Pons (tissue), 1 donor: ENCODE measurements around the gene CIDEC.
A peak's percentile ranks its signal among the peaks of the same experiment; 100 is the strongest.
"Not testable (repeated sequence)": the region's sequence is repeated elsewhere in the genome, so short reads cannot be mapped to it uniquely, and the experiment has no call there.

Source experiments
- DNase-seq: peaks from one replicate; pipeline ENCODE4 v3.0.0-alpha.2; 2016; ENCODE audit warnings: low spot score

Gene CIDEC

DNA sequence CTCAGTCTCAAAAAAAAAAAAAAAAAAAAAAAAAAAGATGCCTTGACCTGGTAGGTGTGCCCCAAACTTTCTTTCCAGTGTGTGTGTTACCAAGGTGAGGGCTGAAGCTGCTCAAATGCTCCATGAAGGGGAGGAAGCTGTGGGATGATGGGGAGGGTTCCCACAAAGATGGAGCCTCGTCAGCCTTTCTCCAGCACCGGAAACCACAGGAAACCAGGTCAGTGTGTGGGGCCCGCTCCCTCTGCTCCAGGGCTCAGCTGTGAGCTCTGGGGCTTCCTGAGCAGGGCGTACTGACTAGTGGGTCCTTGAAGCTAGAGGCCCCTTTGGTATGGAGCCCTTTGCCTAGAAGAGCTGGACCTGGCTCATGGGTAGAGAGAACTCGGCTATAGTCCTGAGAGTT, 21.9 kb upstream of the CIDEC start:
- no peak for DNase-seq

DNA sequence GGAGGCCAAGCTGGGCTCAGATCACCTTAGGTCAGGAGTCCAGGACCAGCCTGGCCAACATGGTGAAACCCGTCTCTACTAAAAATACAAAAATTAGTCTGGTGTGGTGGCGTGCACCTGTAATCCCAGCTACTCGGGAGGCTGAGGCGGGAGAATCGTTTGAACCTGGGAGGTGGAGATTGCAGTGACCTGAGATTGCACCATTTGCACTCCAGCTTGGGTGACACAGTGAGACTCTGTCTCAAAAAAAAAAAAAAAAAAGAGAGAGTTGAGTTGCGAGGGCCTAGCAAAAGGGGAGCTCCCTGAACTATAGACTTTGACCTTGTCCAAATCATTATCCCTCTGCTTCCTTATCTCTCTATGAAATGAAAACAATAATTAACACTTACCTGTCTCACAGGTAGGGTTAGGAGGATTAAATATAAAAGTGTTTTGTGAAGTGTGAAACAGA, 20.9 kb upstream of the CIDEC start:
- not testable (repeated sequence) for DNase-seq

DNA sequence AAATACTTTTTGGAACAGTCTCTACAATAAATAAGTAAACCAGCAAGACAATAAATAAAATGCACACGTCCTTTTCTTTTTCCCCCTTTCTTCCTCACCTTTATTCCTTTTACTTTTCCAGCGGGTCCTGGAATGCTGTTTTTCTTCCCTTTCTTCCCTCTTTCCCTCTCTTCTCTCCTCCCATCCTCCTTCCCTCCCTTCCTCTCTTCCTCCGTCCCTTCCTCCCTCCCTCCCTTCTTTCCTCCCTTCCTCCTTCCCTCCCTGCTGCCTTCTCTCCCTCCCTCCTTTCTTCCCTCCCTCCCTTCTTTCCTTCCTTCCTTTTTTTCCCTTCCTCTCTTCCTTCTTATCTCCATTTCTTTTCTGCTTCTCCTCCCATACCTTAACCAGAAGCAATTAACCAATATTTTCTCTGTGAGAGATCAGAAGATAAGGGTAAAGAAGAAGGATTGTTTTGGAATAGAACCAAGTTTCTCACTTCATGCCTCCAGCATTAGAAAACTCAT, 19.3 kb upstream of the CIDEC start:
- DNase-seq = no peak

- DNase-seq = no peak
Measured at GRCh38 chr3:9898467-9899241, 18.6 kb upstream of the CIDEC start.

- DNase-seq = no peak
Measured at GRCh38 chr3:9897408-9898372, 17.6 kb upstream of the CIDEC start.

DNA sequence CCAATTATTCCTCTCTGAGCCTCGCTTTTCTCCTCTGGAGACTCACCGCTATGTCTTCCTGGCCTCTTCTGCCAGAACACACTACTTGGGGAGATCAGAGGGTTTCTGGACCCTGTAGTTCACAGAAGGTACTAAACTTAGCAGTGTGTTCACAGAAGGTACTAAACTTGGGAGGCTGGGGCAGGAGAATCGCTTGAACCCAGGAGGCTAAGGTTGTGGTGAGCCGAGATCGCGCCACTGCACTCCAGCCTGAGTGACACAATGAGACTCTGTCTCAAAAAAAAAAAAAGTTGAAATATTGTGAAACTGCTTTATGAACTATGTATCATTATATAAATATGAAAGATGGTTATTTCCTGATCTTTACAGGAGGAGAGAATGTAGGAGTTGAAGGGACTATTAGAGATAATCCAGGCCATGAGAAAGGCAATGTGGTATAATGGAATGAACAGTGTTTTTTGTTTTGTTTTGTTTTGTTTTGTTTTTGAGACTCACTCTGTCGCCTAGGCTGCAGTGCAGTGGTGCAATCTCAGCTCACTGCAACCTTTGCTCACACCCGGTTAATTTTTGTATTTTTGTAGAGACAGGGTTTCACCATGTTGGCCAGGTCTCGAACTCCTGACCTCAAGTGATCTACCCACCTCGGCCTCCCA, 16.8 kb upstream of the CIDEC start:
- DNase-seq = not testable (repeated sequence)

DNA sequence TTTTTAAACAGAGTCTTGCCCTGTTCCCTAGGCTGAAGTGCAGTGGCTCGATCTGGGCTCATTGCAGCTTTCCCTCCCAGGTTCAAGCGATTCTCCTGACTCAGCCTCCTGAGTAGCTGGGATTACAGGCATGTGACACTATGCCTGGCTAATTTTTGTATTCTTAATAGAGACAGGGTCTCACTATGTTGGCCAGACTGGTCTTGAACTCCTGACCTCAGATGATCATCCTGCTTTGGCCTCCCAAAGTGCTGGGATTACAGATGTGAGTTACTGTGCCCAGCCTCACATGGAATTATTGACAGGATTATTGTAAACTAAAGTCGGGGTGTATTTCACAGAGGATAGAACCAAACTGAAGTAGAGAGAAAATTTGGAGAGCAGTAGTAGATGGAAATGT, 15.7 kb upstream of the CIDEC start:
- not testable (repeated sequence) for DNase-seq

DNA sequence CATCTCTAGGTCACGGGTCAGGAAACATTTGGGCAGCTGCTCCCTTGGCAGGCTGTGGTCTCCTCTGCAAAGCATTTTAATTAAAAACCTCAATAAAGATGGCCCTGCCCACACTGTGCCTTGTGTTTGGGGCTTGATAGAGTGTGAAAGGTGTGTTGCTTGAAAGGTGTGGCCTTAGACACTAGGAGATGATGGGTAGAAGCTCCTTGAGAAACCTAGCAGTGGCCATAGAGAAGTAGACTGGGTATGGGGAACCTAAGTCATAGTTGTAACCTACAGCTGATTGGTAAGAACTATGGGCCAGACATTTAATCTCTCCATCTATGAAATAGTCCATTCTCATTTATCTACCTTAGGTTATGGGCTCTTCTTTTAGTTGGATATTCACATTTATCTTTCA, 13.7 kb upstream of the CIDEC start:
- no peak for DNase-seq

DNA sequence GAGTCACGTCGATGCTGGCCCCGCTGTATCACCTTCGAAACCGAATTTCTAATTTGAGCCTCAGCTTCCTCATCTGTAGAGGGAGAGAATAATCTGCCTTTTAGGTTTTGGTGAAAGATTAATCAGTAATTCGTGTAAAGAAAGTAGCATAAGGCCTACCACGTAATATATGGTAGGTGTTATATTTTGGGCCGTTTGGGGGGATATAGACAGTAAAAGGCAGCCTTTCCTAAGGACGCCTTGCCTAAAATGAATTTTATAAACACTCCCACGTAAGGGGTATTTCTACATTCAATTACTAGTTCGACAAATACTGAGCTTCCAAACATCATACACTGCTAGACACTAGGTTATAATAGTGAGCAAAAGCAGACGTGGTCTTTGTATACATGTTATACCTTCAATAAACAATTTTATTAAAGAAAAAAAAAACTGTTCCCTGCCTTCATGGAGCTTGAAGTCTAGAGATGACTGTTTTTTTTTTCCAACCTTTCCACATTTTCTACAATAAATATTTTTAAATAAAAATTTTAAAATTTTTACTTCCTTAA, 11.1 kb upstream of the CIDEC start:
- DNase-seq = no peak

GRCh38 chr3:9890249-9891071, 10.4 kb upstream of the CIDEC start, which contains the start of gene JAGN1:
Gene JAGN1 (plus strand): TSS chr3:9890610. CDS start chr3:9890723, 113 bp downstream.
- peak; percentile 77 for DNase-seq

DNA sequence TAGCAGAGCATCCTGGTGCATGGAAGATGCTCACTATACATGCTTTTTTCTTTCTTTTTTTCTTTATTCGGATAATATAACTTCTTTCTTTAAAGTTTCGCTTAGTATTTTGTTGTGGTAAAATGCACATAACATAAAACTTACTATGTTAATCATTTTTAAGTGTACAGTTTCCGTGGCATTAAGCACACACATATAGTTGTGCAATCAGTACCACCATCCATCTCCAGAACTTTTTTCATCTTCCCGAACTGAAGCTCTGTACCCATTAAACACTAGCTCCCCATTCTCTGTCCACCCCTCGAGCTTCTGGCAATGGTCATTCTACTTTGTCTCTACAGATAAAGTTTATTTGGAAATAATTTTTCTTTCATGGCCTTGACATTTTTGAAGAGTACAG, 9.4 kb upstream of the CIDEC start:
- DNase-seq = no peak

DNA sequence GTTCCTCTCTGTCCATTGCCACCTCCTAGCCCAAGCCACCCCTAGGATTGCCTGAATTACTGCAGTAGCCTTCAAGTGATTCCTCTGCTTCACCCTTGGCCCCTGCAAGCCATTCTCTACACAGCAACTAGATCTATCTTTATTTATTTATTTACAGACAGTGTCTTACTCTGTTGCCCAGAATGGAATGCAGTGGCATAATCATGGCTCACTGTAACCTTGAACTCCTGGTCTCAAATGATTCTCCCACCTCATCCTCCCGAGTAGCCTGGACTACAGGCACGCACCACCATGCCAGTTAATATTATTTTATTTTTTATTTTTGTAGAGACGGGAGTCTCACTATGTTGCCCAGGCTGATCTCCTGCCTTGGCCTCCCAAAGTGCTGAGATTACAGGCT, 8.5 kb upstream of the CIDEC start:
- DNase-seq = no peak

GRCh38 chr3:9887480-9887879, 7.4 kb upstream of the CIDEC start:
- no peak for DNase-seq

DNA sequence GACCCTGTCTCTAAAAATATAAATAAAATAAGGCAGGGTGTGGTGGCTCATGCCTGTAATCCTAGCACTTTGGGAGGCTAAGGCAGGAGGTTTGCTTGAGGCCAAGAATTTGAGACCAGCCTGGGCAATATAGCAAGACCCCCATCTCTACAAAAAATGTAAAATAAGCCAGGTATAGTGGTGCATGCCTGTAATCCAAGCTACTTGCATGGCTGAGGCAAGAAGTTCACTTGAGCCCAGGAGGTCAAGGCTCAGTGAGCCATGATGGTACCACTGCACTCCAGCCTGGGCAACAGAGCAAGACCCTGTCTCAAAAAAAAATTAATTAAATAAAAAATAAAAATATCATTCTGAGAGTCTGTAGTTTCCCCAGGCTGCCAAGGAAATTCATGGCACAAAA, 6.3 kb upstream of the CIDEC start:
- DNase-seq = no peak

- no peak for DNase-seq
Measured at GRCh38 chr3:9884555-9885165, 4.6 kb upstream of the CIDEC start.

DNA sequence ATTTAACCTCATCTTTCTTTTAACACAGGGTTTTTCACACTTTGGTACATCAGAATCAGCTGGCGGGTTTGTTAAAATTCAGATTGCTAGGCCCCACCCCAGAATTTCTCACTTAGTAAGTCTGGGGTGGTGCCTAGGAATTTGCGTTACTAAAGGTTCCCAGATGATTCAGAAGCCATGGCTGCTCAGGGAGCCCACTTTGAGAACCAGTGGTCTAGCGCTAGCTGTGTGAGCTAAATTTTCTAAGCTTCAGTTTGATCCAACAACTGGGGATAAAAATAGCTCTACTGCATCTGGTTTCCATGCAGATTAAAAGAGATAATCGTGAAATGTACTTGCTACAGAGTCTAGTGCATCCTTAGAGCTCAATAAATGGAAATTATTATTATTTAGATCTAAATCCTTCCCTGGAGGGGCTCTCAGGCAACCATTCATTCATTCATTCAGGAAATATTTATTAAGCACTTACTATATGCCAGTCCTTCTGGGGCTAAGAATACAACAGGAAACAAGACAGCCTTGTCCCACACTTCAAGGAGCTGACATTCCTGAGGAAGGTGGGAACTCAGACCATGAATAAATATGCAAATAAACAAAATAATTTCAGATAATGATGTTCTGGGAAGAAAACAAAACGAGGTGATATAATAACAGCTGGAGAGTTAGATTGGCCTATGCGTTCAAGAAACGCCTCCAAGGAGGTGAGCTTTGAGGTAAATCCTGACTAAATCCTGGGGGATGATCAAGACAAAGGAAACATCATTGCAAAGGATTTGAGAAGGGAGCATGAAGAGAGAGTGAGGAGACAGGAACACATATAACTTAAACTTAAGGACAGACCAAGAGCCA, 3.9 kb upstream of the CIDEC start:
- DNase-seq = no peak

- no peak for DNase-seq
Measured at GRCh38 chr3:9881441-9881840, 1.4 kb upstream of the CIDEC start.

DNA sequence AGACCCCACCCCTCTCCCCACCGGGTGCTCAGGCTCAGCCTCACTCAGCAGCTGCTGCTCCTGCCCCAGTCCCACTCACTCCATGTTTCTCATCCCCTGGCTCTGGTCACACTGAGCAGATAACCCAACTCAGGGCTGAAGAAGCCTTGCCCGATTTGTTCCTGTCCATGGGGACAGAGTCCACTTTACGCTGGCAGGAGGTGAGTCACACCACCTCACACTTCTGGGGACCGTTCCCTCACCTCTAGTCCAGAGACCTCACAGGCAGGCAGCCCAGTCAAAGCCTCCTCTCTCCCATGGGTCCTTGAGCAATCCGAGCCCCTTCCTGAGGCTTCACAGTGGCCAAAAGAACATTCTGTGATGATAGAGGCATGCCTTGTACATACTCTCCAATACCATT, 1.4 kb downstream of the CIDEC start:
- no peak for DNase-seq

GRCh38 chr3:9876991-9877390, 3.1 kb downstream of the CIDEC start:
- DNase-seq = no peak

GRCh38 chr3:9876255-9876654, 3.8 kb downstream of the CIDEC start:
- not testable (repeated sequence) for DNase-seq
